8988T (cell line): ENCODE measurements around the gene TMEM132C.

ENCODE experiments used
- DNase-seq: peaks from one replicate; pipeline ENCODE4 v3.0.0; 2011

The TMEM132C gene

DNA sequence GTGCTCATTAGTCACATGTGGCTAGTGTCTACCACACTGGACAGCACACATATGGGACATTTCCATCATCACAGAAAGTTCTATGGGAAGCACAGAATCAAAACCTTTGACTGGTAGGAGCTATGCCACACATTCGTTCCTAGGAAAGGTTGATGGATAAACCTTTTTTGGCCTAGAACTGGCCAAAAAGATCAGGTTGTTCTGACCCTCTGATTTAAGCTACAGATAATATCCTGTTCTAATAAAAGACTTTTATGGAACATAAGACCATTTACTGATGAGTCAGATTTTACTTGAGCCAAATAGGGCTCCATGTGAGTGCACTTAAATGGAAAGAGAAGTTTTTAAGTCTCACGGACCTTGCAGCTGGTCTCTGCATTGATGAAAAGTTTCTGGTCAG is 413.6 kb downstream of the TMEM132C start:
- DNase-seq = no peak

DNA sequence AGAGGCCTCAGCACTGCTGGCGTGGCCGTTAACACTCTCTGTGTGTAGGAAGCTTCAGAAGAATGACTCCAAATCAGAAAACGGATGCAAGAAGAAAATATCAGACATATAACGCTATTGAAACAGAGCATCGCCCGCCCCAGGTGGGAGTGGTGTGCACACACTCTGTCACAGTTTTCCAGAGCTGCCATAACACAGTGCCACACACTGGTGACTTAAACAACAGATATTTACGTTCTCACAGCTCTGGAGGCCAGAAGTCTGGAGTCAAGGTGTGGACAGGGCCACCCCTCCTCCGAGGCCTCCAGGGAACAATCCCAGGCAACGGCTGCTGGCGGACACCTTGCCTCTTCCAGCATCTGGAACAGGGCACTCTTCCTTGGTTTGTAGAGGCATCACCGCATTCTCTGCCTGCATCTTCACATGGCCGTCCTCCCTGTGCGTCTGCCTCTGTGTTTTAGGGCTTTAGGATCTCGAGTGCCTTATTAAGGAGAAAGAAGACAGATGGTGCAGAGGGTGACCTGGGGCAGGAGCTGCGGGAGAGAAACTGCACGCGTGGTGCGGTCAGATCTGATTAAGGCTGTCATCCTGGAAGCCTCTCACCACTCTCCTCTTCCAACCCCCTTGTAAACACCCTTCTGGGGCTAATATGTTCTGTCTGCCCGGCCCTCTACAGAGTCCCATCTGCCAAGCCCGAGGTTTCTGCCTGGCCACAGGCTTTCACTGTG is 415.7 kb downstream of the TMEM132C start:
- no peak for DNase-seq

DNA sequence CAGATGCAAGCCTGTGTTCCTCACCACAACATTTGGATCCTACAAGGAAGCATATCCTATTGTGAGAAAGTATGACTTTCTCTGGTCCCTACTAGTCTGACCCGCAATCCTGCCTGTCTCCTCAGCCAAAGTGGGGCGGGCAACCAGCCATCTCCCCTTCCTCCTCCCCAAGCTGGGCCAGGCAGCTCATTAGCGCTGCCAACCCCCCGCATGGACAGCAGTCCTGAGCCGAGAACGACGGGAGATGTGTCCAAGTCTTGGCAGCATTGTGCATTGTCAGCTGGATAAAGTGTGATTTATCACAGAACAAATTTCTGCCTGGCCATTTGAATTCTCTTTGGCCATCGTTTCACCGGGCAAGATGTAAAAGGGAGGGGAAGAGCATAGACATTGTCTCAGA is 417.4 kb downstream of the TMEM132C start:
- DNase-seq = no peak

DNA sequence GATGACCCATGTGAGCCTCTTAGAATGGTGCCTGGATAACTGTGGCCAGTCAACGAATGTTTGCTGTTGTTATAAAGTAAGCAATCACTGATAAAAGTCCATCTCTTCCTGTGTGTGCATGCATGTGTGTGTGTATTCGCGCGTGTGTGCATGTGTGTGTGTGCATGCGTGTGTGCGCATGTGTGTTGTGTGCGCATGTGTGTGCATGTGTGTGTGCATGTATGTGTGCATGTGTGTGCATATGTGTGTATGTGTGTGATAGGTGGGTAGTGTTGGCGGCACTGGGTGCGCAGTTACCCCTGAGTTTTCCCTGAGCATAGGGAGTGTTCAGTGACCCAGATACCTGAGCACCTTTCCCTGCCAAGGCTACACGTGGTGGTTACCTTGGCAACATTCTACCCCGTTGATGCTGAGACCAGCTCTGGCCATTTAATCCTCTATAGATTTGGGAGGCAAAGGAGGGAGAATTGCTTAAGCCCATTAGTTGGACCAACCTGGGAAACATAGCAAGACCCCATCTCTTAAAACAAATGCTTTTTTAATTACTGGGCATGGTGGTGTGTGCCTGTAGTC is 419.0 kb downstream of the TMEM132C start:
- no peak for DNase-seq

DNA sequence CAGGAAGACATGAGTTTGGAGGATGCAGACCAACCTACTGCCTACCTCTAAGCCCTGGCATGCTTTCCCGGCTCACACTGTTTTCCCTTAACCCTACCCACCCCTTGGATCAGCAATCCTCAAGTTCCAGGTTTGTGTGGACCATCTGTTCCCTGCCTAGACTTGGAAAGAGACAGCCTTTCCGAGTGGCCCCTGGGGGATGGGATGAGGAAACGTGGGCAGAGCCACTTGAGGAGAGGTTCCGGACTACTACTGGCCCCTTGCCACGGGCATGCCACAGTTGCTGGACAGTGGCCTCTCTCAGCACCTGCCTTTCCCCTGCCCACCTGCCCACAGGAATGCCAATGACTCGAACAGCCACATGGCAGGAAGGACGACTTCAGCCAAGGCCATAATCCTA is 420.9 kb downstream of the TMEM132C start:
- no peak for DNase-seq

DNA sequence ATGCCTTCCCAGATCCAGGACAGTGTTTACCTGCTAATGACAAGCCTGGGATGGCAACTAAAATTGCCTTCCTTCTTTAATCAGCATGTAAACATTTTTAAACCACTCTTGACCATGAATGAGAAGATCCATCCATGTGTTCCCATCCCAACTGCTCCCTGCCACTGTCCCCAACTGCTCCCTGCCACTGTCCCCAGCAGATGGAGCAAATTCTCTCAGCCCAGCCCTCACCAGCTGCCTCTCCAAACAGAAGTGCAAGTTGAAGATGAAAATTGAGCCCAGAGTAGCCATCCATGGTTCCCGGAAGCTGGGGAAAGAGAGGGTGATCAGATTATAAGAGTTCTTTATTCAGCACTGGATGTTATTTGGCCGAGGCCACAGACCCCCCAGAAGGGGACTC is 423.7 kb downstream of the TMEM132C start:
- DNase-seq = no peak

DNA sequence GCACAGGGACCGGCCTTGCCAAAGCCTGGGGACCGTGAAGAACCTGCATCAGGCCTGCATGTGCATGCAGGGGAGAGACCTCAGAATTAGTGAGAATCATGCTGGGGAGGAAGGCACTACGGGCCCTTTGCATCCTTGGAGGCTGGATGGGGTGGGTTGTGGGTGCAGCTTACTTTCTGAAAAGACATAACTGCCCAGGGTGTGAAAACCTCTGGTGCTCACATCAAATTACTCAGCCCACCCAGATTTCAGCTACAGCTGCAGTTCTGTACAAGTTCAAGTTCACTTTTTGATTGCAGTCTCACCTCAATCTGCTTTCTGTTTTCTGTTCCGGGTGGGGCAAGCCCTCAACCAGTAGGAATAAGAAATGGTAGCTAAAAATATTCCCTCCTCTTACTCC is 426.1 kb downstream of the TMEM132C start:
- DNase-seq = no peak

DNA sequence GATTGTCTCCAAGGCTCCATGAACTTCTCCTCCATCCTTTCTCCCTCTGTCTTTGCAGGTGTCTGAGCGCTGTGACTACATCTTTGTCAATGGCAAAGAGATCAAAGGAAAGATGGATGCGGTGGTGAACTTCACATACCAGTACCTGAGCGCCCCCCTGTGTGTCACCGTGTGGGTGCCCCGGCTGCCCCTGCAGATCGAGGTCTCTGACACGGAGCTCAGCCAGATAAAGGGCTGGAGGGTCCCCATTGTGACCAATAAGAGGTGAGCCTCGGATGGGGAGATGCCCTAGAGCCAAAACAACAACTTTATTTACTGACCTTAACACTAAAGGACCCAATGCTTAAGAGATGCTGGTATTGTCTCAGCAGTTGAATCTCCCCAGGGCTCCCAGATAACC is 426.8 kb downstream of the TMEM132C start:
- no peak for DNase-seq

DNA sequence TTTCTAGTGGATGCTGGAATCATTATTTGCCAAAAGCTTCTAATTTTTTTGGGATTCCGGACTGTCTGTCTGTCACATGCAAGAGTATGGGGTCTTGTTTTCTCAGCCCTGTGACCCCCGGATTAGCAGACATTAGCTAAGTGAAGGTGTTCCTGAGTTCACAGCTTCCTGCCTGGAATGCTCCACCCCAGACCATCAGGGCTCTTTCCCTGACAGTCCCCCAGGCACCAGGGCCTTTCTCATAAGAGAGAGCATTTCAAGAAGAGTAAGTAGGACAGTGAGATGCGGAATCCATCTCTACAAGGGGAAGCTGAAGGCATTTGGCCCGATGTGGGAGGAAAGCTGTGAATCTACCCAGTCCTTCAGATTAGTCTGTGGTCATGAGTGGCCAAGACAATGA is 427.5 kb downstream of the TMEM132C start:
- DNase-seq = no peak

DNA sequence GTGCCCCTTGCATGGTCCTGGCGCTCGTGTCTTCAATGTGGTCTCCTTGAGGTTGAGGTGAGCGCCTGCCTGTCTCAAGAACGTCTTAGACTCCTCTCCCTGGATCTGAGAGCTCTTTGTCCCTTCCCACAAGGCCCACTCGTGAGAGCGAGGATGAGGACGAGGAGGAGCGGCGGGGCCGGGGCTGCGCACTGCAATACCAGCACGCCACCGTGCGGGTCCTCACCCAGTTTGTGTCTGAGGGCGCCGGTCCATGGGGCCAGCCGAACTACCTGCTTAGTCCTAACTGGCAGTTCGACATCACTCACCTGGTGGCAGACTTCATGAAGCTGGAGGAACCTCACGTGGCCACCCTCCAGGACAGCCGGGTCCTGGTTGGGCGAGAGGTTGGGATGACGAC is 428.7 kb downstream of the TMEM132C start:
- no peak for DNase-seq

DNA sequence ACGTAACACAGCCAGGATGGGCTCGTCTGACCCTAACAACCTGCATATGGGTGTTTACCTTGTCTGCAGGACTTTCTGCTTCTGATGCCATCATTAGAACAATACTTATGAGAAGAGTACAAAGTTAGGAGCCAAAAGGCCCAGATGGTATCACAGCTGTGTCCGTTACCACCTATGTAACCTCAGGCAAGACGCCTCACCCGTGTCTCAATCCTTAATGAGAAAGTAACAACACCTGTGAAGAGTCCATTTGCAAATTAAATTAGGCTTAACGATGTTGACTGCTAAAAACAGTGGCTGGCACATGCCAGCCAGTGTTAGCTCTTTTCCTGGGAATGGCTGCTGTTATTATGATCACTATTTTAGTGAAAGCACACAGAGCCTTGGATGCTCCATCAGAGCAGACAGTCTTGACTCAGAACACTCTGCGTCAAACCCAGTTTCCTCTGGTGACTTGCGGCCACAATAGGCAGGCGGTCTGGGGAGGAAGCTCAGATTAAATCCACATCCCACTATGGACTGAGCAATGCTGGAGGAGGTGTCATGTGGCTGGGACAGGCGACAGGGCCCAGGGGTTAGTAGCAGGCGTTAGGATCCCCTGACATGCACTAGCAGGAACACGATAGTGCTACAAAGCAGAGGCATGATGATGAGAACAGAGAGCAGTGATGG is 431.5 kb downstream of the TMEM132C start:
- DNase-seq = no peak

DNA sequence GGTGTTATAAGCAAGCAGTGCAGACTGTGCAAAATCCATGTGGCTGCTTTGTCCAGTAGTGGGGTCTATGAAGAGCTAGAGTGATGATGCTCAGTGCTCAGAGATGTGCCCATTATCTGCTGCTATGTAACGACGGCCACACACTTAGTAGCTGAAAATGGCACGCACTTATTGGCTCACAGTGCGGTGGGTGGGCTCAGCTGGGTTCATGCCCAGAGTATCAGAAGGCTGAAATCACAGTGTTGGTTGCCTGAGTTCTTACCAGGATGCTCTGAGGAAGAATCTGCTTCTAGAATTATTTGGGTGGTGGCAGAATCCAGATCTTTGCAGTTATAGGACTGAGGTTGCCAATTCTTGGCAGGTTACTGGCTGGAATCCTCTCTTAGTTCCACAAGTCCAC is 432.1 kb downstream of the TMEM132C start:
- no peak for DNase-seq

DNA sequence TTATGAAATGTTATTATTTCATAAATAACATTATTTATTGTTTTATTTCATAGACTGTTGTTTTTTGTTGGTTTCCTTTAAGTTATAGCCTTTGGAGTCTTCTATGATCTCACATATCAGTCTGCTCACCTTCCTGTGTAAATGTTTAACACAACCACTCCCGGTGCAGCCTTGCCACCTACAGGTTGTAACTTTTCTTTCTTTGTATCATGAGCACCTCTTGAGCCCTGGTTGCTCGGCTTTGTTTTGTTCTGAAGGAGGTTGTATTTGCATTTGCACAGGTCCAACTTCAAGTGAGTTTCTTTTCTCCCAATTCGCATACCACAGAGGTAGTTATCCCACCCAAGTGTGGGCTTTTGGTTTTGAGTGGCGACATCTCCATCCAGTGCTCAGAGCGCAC is 435.4 kb downstream of the TMEM132C start:
- no peak for DNase-seq

DNA sequence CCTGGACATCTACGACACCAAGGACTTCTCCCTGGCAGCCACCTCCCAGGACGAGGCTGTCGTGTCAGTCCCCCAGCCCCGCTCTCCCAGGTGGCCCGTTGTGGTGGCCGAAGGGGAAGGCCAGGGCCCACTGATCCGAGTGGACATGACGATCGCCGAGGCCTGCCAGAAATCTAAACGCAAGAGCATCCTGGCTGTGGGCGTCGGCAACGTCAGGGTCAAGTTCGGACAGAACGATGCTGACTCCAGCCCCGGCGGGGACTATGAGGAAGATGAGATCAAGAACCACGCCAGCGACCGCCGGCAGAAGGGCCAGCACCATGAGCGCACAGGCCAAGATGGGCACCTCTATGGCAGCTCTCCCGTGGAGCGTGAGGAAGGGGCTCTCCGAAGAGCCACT is 438.2 kb downstream of the TMEM132C start:
- no peak for DNase-seq

DNA sequence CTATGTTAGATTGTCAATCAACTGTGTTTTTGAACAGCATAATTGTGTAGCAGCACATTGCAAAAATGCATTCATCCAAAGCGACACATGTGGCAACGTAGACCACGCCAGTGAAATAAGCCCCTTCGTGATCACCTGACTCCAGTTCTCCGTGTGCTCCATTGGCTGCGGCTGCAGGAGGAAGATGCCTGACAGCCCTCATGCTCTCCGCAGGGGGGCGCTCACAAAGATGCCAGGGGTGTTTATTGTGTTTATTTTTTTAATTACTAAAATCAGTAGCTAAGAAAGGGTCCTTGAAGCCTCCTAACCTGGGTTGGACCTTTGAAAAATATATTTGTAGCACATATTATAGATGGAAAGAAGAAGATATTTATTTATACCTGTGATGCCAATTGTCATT is 440.5 kb downstream of the TMEM132C start:
- no peak for DNase-seq

DNA sequence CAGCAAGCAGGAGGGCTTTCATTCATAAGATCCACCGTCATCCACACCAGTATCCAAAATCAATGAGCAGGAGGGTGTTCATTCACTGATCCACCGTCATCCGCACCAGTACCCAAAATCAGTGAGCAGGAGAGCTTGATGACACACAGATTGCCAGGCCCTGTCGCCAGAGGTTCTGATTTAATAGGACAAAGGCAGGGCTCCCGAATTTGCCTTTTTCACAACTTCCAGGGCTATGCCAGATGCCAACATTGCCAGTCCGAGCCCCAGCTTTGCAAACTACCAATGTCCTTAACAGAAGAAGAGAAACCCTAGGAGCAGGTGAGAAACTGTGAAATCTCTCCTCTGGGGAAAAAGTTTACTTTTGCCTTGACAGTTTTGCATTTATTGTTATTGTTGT is 441.8 kb downstream of the TMEM132C start:
- no peak for DNase-seq

DNA sequence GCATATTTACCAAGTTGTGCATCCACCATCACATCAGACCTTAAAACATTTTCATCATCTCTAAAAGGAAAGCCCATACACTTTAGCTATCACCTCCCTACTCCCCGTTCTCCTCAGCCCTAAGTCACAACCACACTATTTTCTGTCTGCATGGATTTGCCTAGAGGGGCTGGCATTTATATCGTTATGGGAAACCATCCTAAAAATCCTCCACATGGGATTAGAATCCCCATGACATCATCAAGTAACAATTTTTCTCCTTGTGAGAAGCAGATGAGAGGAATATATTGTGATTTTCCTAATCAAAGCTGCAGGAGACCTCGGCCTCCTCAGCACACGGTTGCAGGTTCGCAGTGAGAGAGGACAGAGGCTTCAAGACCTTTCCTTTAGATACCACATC is 442.7 kb downstream of the TMEM132C start:
- DNase-seq = no peak

DNA sequence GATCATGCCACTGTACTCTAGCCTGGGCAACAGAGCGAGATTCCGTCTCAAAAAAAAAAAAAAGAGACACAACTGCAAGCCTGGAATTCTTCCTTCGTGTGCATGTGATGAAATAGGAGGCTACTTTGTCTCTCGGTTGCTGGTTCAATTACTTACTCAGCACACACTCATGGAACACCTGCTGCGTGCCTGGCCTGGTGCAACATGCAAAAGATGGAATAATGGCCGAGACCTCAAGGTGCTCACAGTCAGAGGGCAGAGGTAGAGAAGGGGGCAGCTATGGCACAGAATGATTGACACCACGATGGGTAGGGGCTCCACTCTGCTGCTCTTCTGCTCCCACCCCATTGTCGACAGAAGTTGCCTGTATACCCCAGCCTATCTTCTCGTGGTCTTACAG is 444.5 kb downstream of the TMEM132C start:
- DNase-seq = no peak

DNA sequence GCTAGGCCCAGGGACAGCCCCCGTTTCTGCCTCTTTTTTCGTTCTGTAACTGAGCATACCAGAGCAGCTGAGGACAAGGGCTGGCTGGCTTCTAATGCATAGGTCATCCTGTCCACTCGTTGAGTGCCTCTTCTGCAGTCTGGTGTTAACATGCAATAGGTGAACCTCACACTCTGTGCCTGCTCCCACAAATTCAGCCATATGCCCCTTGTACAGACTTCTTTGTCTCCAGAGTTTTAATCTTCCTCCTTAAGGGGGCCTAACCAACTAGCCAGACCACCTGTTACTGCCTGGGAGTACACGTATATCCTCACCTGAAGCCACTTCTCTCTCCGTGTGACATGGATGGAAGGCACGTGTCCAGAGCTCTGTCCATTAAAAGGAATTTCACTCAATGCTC is 445.7 kb downstream of the TMEM132C start:
- DNase-seq = no peak

DNA sequence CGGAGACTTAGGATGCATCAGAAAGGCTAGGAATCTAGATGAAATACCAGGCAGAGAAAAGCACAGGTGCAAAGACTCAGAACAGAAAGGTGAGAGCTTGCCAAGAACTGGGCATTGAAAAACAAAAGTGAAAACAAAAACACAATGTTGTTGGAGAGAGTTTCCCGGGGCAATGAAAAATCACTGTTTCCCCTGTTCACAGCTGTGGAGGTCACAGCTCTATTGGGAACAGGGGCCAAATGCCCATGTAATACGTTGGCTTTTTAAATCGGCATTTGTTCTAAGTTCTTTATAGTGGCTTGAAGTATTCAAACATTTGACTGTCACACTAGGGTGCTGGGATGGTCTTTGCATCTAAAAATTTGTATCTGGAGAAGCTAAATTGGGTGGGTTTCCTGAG is 448.5 kb downstream of the TMEM132C start:
- DNase-seq = no peak

DNA sequence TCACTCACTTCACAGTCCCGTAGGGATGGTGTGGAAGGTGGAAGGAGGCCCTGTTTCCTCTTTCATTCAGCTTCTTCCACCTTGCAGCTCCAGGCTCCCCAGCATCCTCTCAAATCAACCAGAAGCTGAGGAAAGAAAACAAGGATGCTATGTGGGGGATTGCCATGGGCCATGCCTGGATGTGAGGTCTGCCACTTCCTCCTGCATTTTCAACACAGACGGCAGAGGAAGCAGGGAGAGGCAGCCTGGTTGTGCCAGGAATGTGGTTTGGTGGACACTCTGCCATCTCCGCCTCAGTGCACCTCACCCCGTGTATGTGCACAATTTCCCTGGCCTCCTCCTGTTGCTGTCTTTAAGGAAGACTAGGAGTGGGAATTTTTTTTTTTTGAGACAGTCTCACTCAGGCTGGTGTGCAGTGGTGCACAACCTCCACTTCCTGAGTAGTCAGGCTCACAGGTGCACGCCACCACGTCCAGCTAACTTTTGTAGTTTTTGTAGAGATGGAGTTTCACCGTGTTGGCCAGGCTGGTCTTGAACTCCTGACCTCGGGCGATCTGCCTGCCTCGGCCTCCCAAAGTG is 457.6 kb downstream of the TMEM132C start:
- no peak for DNase-seq

DNA sequence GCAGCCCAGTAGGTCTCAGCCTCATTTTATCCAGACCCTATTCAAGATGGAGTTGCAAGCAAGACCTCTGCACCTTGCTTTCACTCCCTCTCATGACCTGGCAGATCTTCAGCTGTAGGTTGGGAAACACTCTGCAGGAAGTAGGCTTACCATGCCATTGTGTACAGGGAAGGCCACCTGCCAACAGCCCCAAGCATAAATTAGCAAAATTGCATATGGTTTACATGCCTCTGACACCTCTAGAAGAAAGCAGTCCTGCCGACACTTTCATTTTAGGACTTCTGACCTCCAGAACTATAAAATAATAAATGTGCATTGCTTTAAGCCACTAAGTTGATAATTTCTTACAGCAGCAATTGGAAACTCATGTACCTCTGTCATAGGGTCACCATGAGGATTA is 459.9 kb downstream of the TMEM132C start:
- DNase-seq = no peak

DNA sequence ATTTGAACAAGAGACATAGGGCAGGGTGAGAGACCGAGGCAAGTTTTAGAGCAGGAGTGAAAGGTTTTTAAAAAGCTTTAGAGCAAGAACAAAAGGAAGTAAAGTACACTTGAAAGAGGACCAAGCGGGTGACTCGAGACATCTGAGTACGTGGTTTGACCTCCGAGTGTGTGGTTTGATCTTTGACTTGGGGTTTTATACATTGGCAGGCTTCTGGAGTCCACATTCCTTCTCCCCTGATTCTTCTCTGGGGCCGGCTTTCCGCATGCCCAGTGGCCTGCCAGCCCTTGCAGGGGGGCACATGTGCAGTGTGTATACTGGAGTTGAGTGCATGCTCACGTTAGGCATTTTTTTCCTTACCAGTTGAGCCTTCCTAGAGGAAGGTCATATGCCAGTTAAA is 460.5 kb downstream of the TMEM132C start:
- no peak for DNase-seq

DNA sequence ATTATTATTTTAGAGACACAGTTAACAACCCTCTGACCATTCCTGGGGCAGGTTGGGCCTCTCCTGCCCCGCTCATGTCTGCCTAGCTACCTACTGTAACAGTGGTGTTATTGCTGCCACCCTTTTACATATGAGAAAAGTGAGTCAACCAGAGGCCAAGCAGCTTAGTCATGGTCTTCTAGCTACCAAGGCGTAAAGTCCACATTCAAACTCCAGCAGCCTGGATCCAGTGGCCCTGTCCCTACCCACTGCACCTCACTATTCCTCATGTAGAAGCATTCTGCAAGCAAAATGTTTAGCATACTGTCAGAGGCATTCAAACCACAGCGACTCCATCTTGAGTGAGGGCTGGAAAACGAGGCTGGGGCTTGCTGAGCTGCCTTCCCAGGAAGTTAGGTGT is 461.0 kb downstream of the TMEM132C start:
- no peak for DNase-seq
